Astrocyte (in vitro differentiated cells and primary cell): ENCODE data around the gene GJB4. TPM values are rescaled to one million over a fixed set of nuclear protein-coding genes. Genes with fewer than 3 reads are reported as not detected.

Experiments used
- DNase-seq: peaks from one replicate; pipeline ENCODE4 v3.0.0-alpha.2; 2010; ENCODE audit warnings: low read depth
- FAIRE-seq: peaks from 2 replicates; lab custom pipeline; 2011; peaks lifted over from hg19 to GRCh38; lab: Jason Lieb, UNC
- H2AFZ ChIP-seq: 2 replicates; pipeline ENCODE4 v1.6.0; 2012; ENCODE audit warnings: low read depth, low read length, inconsistent platforms
- H3K27ac ChIP-seq: 2 replicates; pipeline ENCODE4 v1.5.1; 2011; ENCODE audit warnings: low read depth, low read length, inconsistent platforms
- H3K27me3 ChIP-seq: 2 replicates; pipeline ENCODE4 v1.6.0; 2011; ENCODE audit warnings: low read length, inconsistent platforms; ENCODE audit not compliant: insufficient read depth
- H3K36me3 ChIP-seq: 2 replicates; pipeline ENCODE4 v1.5.1; 2011; ENCODE audit warnings: low read length, inconsistent platforms; ENCODE audit not compliant: insufficient read depth
- H3K4me1 ChIP-seq: 2 replicates; pipeline ENCODE4 v1.5.1; 2011; ENCODE audit warnings: low read length, inconsistent platforms; ENCODE audit not compliant: insufficient read depth
- H3K4me2 ChIP-seq: 2 replicates; pipeline ENCODE4 v1.6.0; 2012; ENCODE audit warnings: low read length, inconsistent platforms
- H3K4me3 ChIP-seq: 2 replicates; pipeline ENCODE4 v1.5.1; 2011; ENCODE audit warnings: low read depth, mild to moderate bottlenecking, low read length, inconsistent platforms; ENCODE audit not compliant: insufficient read depth
- H3K79me2 ChIP-seq: 2 replicates; pipeline ENCODE4 v1.6.0; 2012; ENCODE audit warnings: mild to moderate bottlenecking, low read length, inconsistent platforms; ENCODE audit not compliant: insufficient read depth
- H3K9ac ChIP-seq: 2 replicates; pipeline ENCODE4 v1.6.0; 2012; ENCODE audit warnings: mild to moderate bottlenecking, low read length, inconsistent platforms
- H3K9me3 ChIP-seq: 2 replicates; pipeline ENCODE4 v1.5.1; 2012; ENCODE audit warnings: low read depth, mild to moderate bottlenecking, low read length, inconsistent platforms; ENCODE audit not compliant: insufficient read depth
- H4K20me1 ChIP-seq: 2 replicates; pipeline ENCODE4 v1.6.0; 2012; ENCODE audit warnings: low read length, inconsistent platforms; ENCODE audit not compliant: insufficient read depth
- H3K27ac Mint-ChIP-seq: one replicate; pipeline ENCODE4 v1.8.0; 2021; ENCODE audit warnings: mild to moderate bottlenecking, mixed read lengths; ENCODE audit not compliant: unreplicated experiment
- H3K27me3 Mint-ChIP-seq: one replicate; pipeline ENCODE4 v1.8.0; 2021; ENCODE audit warnings: low read depth, mixed read lengths; ENCODE audit not compliant: unreplicated experiment
- H3K36me3 Mint-ChIP-seq: one replicate; pipeline ENCODE4 v1.8.0; 2021; ENCODE audit warnings: low read depth, mixed read lengths; ENCODE audit not compliant: unreplicated experiment
- H3K4me1 Mint-ChIP-seq: one replicate; pipeline ENCODE4 v1.8.0; 2021; ENCODE audit warnings: low read depth, mixed read lengths; ENCODE audit not compliant: unreplicated experiment
- H3K4me3 Mint-ChIP-seq: one replicate; pipeline ENCODE4 v1.8.0; 2021; ENCODE audit warnings: mild to moderate bottlenecking, moderate library complexity, mixed read lengths; ENCODE audit not compliant: unreplicated experiment
- H3K9me3 Mint-ChIP-seq: one replicate; pipeline ENCODE4 v1.8.0; 2021; ENCODE audit warnings: mild to moderate bottlenecking, mixed read lengths; ENCODE audit not compliant: unreplicated experiment
- EZH2 ChIP-seq: IDR thresholded peaks from 2 replicates; pipeline ENCODE4 v1.6.1; 2012; ENCODE audit warnings: mild to moderate bottlenecking, low read length, inconsistent platforms; ENCODE audit not compliant: insufficient read depth
- total RNA-seq: library from RNA; stranded (reverse); gene quantifications from 2 replicates; pipeline ENCODE4 v1.2.1, GENCODE V29; 2021
- TF ChIP-seq, protein P1 (sequence below): IDR thresholded peaks from 2 replicates; pipeline ENCODE4 v1.5.1; 2011; ENCODE audit warnings: low read depth, mild to moderate bottlenecking, inconsistent platforms, low read length, moderate library complexity; ENCODE audit not compliant: insufficient read depth

The GJB4 gene
- total RNA-seq, 1 donor from 2014 or later = not detected

DNA sequence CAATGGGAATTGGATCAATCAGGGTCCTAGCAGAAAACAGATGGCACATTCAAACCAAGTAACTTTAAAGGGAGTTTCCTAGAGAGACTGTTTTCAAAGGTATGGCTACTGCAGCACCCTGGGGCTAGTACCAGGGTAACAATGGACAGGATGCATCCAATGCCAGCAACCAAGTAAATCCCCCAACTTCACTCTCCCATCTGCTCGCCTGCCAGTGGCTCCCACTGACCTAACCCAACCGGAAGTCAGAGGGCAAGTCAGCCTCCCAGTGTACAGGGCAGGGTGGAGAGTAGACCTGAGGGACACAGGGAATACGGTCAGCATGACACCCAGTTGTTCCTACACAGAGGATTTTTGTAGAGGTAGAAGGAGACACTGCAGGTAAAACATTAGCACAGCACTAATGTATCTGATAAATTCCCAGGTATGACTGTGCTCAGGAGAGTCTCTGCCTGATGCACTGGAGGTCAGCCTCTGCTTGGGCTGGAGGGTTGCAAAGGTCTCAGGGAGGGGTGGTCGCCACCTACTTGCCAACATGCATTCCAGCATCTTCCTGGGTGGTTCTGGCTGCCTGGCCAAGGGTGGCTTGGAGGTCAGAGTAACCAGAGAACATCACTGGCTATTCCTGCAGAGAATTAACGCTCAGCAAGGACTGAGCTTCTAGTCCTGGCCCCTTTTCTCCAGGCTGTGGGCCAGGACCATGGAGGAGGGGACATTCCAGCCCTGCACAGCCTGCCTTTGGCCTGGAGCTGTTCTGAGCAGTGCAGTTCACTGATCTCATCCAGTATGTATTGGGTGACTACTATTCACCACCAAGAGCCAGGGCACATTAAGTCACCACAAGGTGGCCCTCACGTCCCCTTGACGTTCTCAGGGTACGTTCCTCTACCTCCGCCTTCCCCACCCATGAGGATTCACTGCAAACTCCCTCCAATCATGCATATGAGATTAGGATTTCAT lies 28.2 kb downstream of the GJB4 start:
- no peaks in the 10 kb centered on the region for H3K79me2 ChIP-seq
- no peak overlapping the region for H3K27ac ChIP-seq
- H3K9me3 ChIP-seq = no peaks in the 10 kb centered on the region
- no peak overlapping the region for H3K4me2 ChIP-seq
- H3K4me3 Mint-ChIP-seq = no peak overlapping the region
- peaks cover 10% of the 10 kb centered on the region for H3K4me1 Mint-ChIP-seq
- H3K27me3 Mint-ChIP-seq = peaks cover 69% of the 10 kb centered on the region
- H3K36me3 ChIP-seq = no peaks in the 10 kb centered on the region
- no peak overlapping the region for H3K9ac ChIP-seq
- H3K9me3 Mint-ChIP-seq = peaks cover 6% of the 10 kb centered on the region
- H3K4me3 ChIP-seq = no peak overlapping the region
- H4K20me1 ChIP-seq = no peaks in the 10 kb centered on the region
- peaks cover 5% of the 10 kb centered on the region for H3K36me3 Mint-ChIP-seq
- TF ChIP-seq, protein P1, sequence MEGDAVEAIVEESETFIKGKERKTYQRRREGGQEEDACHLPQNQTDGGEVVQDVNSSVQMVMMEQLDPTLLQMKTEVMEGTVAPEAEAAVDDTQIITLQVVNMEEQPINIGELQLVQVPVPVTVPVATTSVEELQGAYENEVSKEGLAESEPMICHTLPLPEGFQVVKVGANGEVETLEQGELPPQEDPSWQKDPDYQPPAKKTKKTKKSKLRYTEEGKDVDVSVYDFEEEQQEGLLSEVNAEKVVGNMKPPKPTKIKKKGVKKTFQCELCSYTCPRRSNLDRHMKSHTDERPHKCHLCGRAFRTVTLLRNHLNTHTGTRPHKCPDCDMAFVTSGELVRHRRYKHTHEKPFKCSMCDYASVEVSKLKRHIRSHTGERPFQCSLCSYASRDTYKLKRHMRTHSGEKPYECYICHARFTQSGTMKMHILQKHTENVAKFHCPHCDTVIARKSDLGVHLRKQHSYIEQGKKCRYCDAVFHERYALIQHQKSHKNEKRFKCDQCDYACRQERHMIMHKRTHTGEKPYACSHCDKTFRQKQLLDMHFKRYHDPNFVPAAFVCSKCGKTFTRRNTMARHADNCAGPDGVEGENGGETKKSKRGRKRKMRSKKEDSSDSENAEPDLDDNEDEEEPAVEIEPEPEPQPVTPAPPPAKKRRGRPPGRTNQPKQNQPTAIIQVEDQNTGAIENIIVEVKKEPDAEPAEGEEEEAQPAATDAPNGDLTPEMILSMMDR = peak; percentile 9
- no peak for TF ChIP-seq EZH2
- no peak overlapping the region for H3K27ac Mint-ChIP-seq
- DNase-seq (no peak), FAIRE-seq (no peak)
- peaks cover 3% of the 10 kb centered on the region for H3K4me1 ChIP-seq
- H3K27me3 ChIP-seq = peaks cover 12% of the 10 kb centered on the region
- no peak overlapping the region for H2AFZ ChIP-seq

DNA sequence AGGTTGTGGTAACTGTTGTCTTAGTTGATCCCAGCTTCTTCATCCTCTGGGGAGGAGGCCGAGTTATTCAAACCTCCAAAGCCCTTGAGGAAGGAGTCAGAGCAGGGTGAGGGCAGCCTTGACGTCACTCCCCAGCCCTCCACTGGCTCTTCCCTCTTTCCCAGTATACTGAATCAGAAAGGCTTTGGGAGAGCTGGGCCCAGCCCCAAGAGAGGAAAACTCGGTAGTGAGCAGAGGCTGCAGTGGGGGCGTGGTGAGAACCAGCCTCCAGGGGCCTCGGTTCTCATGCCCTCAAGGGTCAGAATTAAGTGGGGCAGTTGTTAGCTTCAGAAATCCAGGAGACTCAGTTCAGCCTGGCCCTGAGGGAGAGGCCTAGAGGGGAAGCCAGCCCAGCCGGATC lies 31.4 kb downstream of the GJB4 start:
- no peak overlapping the region for H2AFZ ChIP-seq
- H3K9ac ChIP-seq = no peak overlapping the region
- H3K27me3 ChIP-seq = peaks cover 19% of the 10 kb centered on the region
- Mint-ChIP-seq H3K27me3 (peaks cover 71% of the 10 kb centered on the region), H3K27ac (no peak overlapping the region), H3K36me3 (peaks cover 14% of the 10 kb centered on the region), H3K4me3 (no peak overlapping the region), H3K4me1 (peaks cover 7% of the 10 kb centered on the region), H3K9me3 (peaks cover 6% of the 10 kb centered on the region)
- no peak overlapping the region for H3K27ac ChIP-seq
- H3K36me3 ChIP-seq = no peaks in the 10 kb centered on the region
- DNase-seq = no peak
- FAIRE-seq = no peak
- no peak overlapping the region for H3K4me3 ChIP-seq
- H3K4me2 ChIP-seq = no peak overlapping the region
- H4K20me1 ChIP-seq = no peaks in the 10 kb centered on the region
- no peaks in the 10 kb centered on the region for H3K4me1 ChIP-seq
- no peaks in the 10 kb centered on the region for H3K9me3 ChIP-seq
- TF ChIP-seq EZH2 = no peak
- TF ChIP-seq, protein P1 = no peak
- H3K79me2 ChIP-seq = no peaks in the 10 kb centered on the region

DNA sequence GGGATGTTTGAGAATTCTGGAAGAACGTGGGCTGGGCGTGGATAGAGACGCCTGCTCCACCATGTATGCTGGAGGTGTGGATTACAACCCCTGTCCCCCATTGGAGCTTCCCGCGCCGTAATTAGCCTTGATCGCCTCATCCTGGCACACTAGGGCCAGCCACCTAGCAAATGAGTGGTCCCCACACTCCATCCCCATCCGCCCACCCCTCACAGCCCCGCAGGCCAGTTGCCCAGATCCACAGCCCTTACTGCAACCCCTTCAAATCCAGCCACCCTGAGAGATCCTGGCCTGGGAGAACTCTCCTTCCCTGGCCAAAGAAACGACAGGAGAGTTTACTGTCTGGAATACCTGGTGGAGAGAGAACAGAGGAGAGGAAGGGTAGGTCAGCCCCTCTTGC lies 32.9 kb downstream of the GJB4 start:
- DNase-seq = no peak
- Histone ChIP-seq H3K4me1 (no peaks in the 10 kb centered on the region), H3K27ac (no peak overlapping the region), H3K36me3 (no peaks in the 10 kb centered on the region), H3K4me2 (no peak overlapping the region), H3K27me3 (peaks cover 19% of the 10 kb centered on the region), H3K4me3 (no peak overlapping the region), H3K9me3 (no peaks in the 10 kb centered on the region), H2AFZ (no peak overlapping the region), H3K9ac (no peak overlapping the region), H4K20me1 (no peaks in the 10 kb centered on the region), H3K79me2 (no peaks in the 10 kb centered on the region)
- TF ChIP-seq, protein P1 = no peak
- TF ChIP-seq EZH2 = no peak
- no peak overlapping the region for H3K27ac Mint-ChIP-seq
- H3K9me3 Mint-ChIP-seq = peaks cover 6% of the 10 kb centered on the region
- peaks cover 14% of the 10 kb centered on the region for H3K36me3 Mint-ChIP-seq
- no peak for FAIRE-seq
- H3K4me3 Mint-ChIP-seq = no peak overlapping the region
- H3K27me3 Mint-ChIP-seq = peaks cover 74% of the 10 kb centered on the region
- H3K4me1 Mint-ChIP-seq = peaks cover 5% of the 10 kb centered on the region
